Mesothelial cell of epicardium (in vitro differentiated cells): ENCODE data around the gene EMC10. TPM values are rescaled to one million over a fixed set of nuclear protein-coding genes. Genes with fewer than 3 reads are reported as not detected.
"Not testable (repeated sequence)": the region's sequence is repeated elsewhere in the genome, so short reads cannot be mapped to it uniquely, and the experiment has no call there.

Experiments used
- DNase-seq, 2 experiments: peaks; one replicate each; pipeline ENCODE4 v3.0.0; 2021; ENCODE audit warnings: low spot score in 2 of 2; ENCODE audit not compliant: unreplicated experiment in 2 of 2
- H3K27ac Mint-ChIP-seq: 2 replicates; pipeline ENCODE4 v1.8.0; 2021; ENCODE audit warnings: mixed read lengths
- H3K27me3 Mint-ChIP-seq: 2 replicates; pipeline ENCODE4 v1.8.0; 2021; ENCODE audit warnings: low read depth, mixed read lengths
- H3K36me3 Mint-ChIP-seq: 2 replicates; pipeline ENCODE4 v1.8.0; 2021; ENCODE audit warnings: mixed read lengths
- H3K4me1 Mint-ChIP-seq: 2 replicates; pipeline ENCODE4 v1.8.0; 2021; ENCODE audit warnings: mixed read lengths
- H3K4me3 Mint-ChIP-seq: 2 replicates; pipeline ENCODE4 v1.8.0; 2021; ENCODE audit warnings: mild to moderate bottlenecking, moderate library complexity, mixed read lengths
- H3K9me3 Mint-ChIP-seq: 2 replicates; pipeline ENCODE4 v1.8.0; 2021; ENCODE audit warnings: mixed read lengths
- total RNA-seq: library from RNA; stranded (reverse); gene quantifications from 3 replicates; pipeline ENCODE4 v1.2.1, GENCODE V29; 2021
- TF ChIP-seq, protein P1 (sequence below): fragments of 200-600 bp; sonication (generic); IDR thresholded peaks from one replicate; pipeline ENCODE4 v1.5.0; 2021; ENCODE audit warnings: antibody characterized with exemption; ENCODE audit not compliant: unreplicated experiment

The EMC10 gene
- total RNA-seq, 1 donor from 2014 or later: 176 TPM

DNA sequence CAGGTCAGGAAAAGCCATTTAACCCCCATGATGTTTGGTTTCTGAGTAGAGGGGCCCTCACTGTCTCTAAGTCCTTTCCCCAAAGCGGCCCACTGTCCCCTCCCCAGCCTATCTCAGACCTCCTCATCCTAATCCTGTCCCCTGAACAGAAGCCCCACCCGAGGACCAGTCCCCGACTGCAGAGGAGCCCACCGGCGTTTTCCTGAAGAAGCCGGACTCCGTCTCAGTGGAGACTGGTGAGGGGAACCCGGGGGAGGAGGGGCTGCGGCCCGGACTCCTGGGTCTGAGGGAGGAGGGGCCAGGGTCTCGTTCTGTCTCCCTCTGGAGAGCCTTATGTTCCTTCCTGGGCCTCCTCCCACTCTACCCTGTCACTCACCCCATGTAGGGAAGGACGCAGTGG lies 40.7 kb upstream of the EMC10 start:
- no peak for DNase-seq
- H3K4me3 Mint-ChIP-seq: no peak overlapping the region
- no peaks in the 10 kb centered on the region for H3K9me3 Mint-ChIP-seq
- H3K36me3 Mint-ChIP-seq: no peaks in the 10 kb centered on the region
- peaks cover 59% of the 10 kb centered on the region for H3K27me3 Mint-ChIP-seq
- no peak overlapping the region for H3K27ac Mint-ChIP-seq
- TF ChIP-seq, protein P1, sequence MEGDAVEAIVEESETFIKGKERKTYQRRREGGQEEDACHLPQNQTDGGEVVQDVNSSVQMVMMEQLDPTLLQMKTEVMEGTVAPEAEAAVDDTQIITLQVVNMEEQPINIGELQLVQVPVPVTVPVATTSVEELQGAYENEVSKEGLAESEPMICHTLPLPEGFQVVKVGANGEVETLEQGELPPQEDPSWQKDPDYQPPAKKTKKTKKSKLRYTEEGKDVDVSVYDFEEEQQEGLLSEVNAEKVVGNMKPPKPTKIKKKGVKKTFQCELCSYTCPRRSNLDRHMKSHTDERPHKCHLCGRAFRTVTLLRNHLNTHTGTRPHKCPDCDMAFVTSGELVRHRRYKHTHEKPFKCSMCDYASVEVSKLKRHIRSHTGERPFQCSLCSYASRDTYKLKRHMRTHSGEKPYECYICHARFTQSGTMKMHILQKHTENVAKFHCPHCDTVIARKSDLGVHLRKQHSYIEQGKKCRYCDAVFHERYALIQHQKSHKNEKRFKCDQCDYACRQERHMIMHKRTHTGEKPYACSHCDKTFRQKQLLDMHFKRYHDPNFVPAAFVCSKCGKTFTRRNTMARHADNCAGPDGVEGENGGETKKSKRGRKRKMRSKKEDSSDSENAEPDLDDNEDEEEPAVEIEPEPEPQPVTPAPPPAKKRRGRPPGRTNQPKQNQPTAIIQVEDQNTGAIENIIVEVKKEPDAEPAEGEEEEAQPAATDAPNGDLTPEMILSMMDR: no peak
- peaks cover 20% of the 10 kb centered on the region for H3K4me1 Mint-ChIP-seq

DNA sequence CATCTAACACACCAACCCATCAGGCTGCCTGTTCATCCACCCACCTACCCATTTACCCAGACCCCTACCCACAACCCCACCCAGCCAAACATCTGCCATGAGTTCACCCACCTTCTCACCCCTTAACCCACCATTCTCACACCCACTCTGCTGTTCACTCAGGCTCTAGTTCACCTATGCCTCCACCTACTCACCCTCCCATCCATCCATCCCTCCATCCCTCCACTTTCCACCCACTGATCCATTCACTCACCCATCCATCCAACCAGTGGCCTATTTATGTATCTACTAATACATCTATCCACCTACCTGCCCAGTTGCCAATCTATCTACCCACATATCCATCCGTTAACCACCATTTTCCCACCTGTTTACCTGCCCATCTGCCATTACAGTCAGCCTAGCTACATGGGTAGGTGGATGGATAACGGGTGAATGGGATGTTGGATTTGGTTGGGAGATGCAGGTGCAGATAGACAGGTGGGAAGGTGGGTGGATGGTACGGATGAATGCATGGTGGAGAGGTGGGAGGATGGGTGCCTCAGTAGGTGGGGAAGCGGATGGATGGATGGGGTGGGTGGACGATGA lies 38.4 kb upstream of the EMC10 start:
- Mint-ChIP-seq H3K36me3 (no peaks in the 10 kb centered on the region), H3K4me3 (no peak overlapping the region), H3K9me3 (no peaks in the 10 kb centered on the region), H3K27me3 (peaks cover 56% of the 10 kb centered on the region), H3K4me1 (peaks cover 8% of the 10 kb centered on the region), H3K27ac (no peak overlapping the region)
- no peak for DNase-seq
- TF ChIP-seq, protein P1: no peak

DNA sequence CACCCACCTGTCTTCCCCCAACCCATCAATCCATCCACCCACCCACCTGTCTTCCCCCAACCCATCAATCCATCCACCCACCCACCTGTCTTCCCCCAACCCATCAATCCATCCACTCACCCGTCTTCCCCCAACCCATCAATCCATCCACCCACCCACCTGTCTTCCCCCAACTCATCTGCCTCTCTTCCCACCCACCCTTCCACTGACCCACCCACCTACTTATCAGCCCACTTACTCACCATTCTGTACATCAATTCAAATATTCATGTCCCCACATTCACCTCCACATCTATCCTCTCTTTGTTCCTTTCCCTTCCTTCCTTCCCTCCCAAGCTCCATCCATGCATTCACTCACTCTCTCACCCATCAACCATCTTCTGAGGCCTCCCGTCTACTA lies 37.2 kb upstream of the EMC10 start:
- H3K27me3 Mint-ChIP-seq: peaks cover 54% of the 10 kb centered on the region
- not testable (repeated sequence) for H3K4me3 Mint-ChIP-seq, H3K27ac Mint-ChIP-seq, H3K4me1 Mint-ChIP-seq, H3K36me3 Mint-ChIP-seq, H3K9me3 Mint-ChIP-seq, DNase-seq

DNA sequence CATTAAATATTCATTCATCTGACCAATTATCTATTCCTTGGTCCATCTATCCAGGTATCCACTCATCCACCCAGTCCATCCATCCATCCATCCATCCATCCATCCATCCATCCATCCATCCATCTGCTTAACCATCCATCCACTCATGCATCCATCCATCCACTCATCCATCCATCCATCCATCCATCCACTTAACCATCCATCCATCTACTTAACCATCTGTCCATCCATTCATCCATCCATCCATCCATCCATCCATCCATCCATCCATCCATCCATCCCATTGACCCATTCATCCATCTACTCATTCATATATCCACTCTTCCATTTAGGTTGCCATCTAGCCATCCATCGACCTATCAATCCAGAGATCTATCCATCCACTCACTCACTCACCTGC lies 32.2 kb upstream of the EMC10 start:
- peaks cover 4% of the 10 kb centered on the region for H3K9me3 Mint-ChIP-seq
- peaks cover 27% of the 10 kb centered on the region for H3K27me3 Mint-ChIP-seq
- no peaks in the 10 kb centered on the region for H3K36me3 Mint-ChIP-seq
- TF ChIP-seq, protein P1: no peak
- no peak for DNase-seq
- H3K4me3 Mint-ChIP-seq: no peak overlapping the region
- no peaks in the 10 kb centered on the region for H3K4me1 Mint-ChIP-seq
- no peak overlapping the region for H3K27ac Mint-ChIP-seq

DNA sequence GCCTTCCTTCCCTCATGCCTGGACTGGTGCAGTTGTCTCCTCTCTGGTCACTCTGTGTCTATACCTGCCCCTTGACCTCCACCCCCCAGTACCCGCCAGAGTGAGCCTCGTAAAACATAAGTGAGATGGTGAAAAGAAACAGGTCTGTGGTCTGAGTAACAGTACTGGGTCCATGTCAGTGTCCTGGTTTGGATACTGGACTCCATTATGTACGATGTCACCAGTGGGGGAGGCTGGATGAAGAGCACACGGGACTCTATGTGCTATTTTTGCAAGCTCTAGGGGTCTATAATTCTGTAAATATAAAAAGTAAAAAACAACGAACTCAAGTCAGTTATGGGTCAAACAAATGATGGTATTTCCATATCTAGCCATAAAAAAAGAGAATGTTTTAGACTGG lies 29.3 kb upstream of the EMC10 start:
- Mint-ChIP-seq H3K27ac (no peak overlapping the region), H3K4me3 (no peak overlapping the region), H3K4me1 (no peaks in the 10 kb centered on the region), H3K36me3 (no peaks in the 10 kb centered on the region), H3K9me3 (peaks cover 4% of the 10 kb centered on the region), H3K27me3 (peaks cover 13% of the 10 kb centered on the region)
- no peak for DNase-seq
- TF ChIP-seq, protein P1: no peak

DNA sequence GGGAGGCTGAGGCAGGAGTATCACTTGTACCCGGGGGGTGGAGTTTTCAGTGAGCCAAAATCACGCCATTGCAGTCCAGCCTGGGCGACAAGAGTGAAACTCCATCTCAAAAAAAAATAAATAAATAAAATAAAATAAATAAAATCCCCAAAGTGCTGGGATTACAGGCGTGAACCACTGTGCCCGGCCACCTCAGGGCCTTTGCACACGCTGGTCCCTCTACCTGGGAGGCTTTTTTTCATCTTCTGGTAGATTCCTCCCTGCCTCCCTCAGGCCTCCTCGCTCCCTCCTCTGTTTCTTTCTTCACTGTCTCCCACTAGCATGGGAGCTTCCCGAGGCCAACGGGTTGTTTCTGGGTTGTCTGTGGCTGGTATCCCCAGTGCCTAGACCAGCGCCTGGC lies 28.6 kb upstream of the EMC10 start:
- no peaks in the 10 kb centered on the region for H3K36me3 Mint-ChIP-seq
- no peak overlapping the region for H3K27ac Mint-ChIP-seq
- no peak for DNase-seq
- H3K4me1 Mint-ChIP-seq: no peaks in the 10 kb centered on the region
- H3K27me3 Mint-ChIP-seq: peaks cover 13% of the 10 kb centered on the region
- H3K9me3 Mint-ChIP-seq: peaks cover 4% of the 10 kb centered on the region
- TF ChIP-seq, protein P1: no peak
- no peak overlapping the region for H3K4me3 Mint-ChIP-seq
